WTC11 (cell line): ENCODE measurements around the gene MCF2L2. TPM values are rescaled to one million over a fixed set of nuclear protein-coding genes. Genes with fewer than 3 reads are reported as not detected.
A peak's percentile ranks its signal among the peaks of the same experiment; 100 is the strongest.

Experiments used
- ATAC-seq: fragments of 200-7000 bp; cut with Tn5 transposase; 2 replicates; pipeline ENCODE4 v1.10.0; 2021; ENCODE audit warnings: mild to moderate bottlenecking, moderate library complexity
- CTCF ChIA-PET: fragments of 300-600 bp; sonication (Branson Sonifier 250); formaldehyde crosslinking; loops from one replicate; lab custom pipeline; 2021; ENCODE audit warnings: antibody characterized with exemption; lab: Charles Lee
- POLR2A ChIA-PET: fragments of 350-600 bp; sonication (Branson Sonifier 250); formaldehyde crosslinking; loops from one replicate; lab custom pipeline; 2021; ENCODE audit warnings: antibody characterized with exemption; lab: Charles Lee
- DNase-seq: peaks from one replicate; pipeline ENCODE4 v3.0.0; 2021; ENCODE audit warnings: low spot score
- H3K27ac Mint-ChIP-seq: 2 replicates; pipeline ENCODE4 v1.8.0; 2021; ENCODE audit warnings: mixed read lengths
- H3K27me3 Mint-ChIP-seq: 2 replicates; pipeline ENCODE4 v1.8.0; 2021; ENCODE audit warnings: low read depth, mild to moderate bottlenecking, moderate library complexity, mixed read lengths
- H3K36me3 Mint-ChIP-seq: 2 replicates; pipeline ENCODE4 v1.8.0; 2021; ENCODE audit warnings: mixed read lengths
- H3K4me1 Mint-ChIP-seq: 2 replicates; pipeline ENCODE4 v1.8.0; 2022; ENCODE audit warnings: mixed read lengths
- H3K4me3 Mint-ChIP-seq: 2 replicates; pipeline ENCODE4 v1.8.0; 2021; ENCODE audit warnings: mild to moderate bottlenecking, moderate library complexity, mixed read lengths
- H3K9me3 Mint-ChIP-seq: 2 replicates; pipeline ENCODE4 v1.8.0; 2021; ENCODE audit warnings: mixed read lengths
- ESRRA ChIP-seq: sonication (generic); formaldehyde crosslinking; IDR thresholded peaks from 2 replicates; pipeline ENCODE4 v1.8.1; 2022; ENCODE audit warnings: mild to moderate bottlenecking, missing genetic modification reagents, borderline replicate concordance
- GABPB1 ChIP-seq: sonication (generic); formaldehyde crosslinking; IDR thresholded peaks from 2 replicates; pipeline ENCODE4 v1.8.1; 2023; ENCODE audit warnings: mild to moderate bottlenecking, missing genetic modification reagents
- OVOL2 ChIP-seq: fragments of 250-450 bp; sonication (Bioruptor Pico); IDR thresholded peaks from 2 replicates; pipeline ENCODE4 v1.9.0; 2021; ENCODE audit warnings: mild to moderate bottlenecking, borderline replicate concordance
- RELA ChIP-seq: sonication (generic); formaldehyde crosslinking; IDR thresholded peaks from 2 replicates; pipeline ENCODE4 v1.8.1; 2022; ENCODE audit warnings: missing genetic modification reagents, mild to moderate bottlenecking, borderline replicate concordance
- SMAD3 ChIP-seq: sonication (generic); formaldehyde crosslinking; IDR thresholded peaks from 2 replicates; pipeline ENCODE4 v1.8.0; 2022; ENCODE audit warnings: missing genetic modification reagents, mild to moderate bottlenecking, borderline replicate concordance
- SMAD4 ChIP-seq: sonication (generic); formaldehyde crosslinking; IDR thresholded peaks from 2 replicates; pipeline ENCODE4 v1.8.0; 2022; ENCODE audit warnings: mild to moderate bottlenecking, missing genetic modification reagents
- TEAD4 ChIP-seq: sonication (generic); formaldehyde crosslinking; IDR thresholded peaks from 2 replicates; pipeline ENCODE4 v1.8.0; 2022; ENCODE audit warnings: mild to moderate bottlenecking, missing genetic modification reagents
- total RNA-seq: library from RNA; stranded (reverse); gene quantifications from 3 replicates; pipeline ENCODE4 v1.2.3, GENCODE V29; 2021
- TF ChIP-seq, protein P1 (sequence below): sonication (generic); formaldehyde crosslinking; IDR thresholded peaks from 2 replicates; pipeline ENCODE4 v1.8.1; 2022; ENCODE audit warnings: low read depth, missing genetic modification reagents, borderline replicate concordance
- TF ChIP-seq, protein P2 (sequence below): sonication (generic); formaldehyde crosslinking; IDR thresholded peaks from 2 replicates; pipeline ENCODE4 v1.8.1; 2023; ENCODE audit warnings: mild to moderate bottlenecking, missing genetic modification reagents, borderline replicate concordance
- TF ChIP-seq, protein P3 (sequence below): sonication (generic); formaldehyde crosslinking; IDR thresholded peaks from 2 replicates; pipeline ENCODE4 v1.8.0; 2022; ENCODE audit warnings: mild to moderate bottlenecking, missing genetic modification reagents
- TF ChIP-seq, protein P4 (sequence below): fragments of 250-450 bp; sonication (Bioruptor Pico); IDR thresholded peaks from 2 replicates; pipeline ENCODE4 v1.9.0; 2021; ENCODE audit warnings: mild to moderate bottlenecking
- TF ChIP-seq, protein P5 (sequence below): sonication (generic); formaldehyde crosslinking; IDR thresholded peaks from 2 replicates; pipeline ENCODE4 v1.8.1; 2023; ENCODE audit warnings: mild to moderate bottlenecking, missing genetic modification reagents, moderate library complexity
- TF ChIP-seq, protein P6 (sequence below): sonication (generic); formaldehyde crosslinking; IDR thresholded peaks from 2 replicates; pipeline ENCODE4 v1.8.0; 2023; ENCODE audit warnings: missing genetic modification reagents, mild to moderate bottlenecking, borderline replicate concordance
- TF ChIP-seq, protein P7 (sequence below): sonication (generic); formaldehyde crosslinking; IDR thresholded peaks from 2 replicates; pipeline ENCODE4 v1.8.1; 2023; ENCODE audit warnings: mild to moderate bottlenecking, missing genetic modification reagents

MCF2L2 gene
- total RNA-seq, 1 experiment from 2014 or later = 7.5 TPM

DNA sequence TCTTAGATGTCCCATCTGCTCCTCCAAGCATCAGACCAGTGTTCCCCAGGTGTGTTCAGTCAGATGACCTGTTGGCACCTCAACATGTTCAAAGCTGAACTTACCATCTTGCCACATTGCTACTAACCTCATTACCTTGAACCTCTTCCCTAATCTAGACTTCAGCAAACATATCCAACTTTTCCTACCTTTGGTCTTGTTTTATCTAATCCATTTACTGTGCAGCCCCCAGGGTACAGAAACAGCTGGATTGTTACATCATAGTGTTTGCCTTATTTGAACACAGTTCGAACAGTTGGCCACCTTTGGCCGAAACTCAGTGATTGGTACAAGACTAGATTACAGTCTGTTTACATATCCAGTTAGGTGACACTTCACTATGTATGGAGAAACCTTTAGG, 36.1 kb upstream of the MCF2L2 start:
- CTCF ChIA-PET = no interaction called here
- no peak for DNase-seq
- POLR2A ChIA-PET = no interaction called here
- H3K27ac Mint-ChIP-seq = no peak overlapping the region
- peaks cover 3% of the 10 kb centered on the region; the same call in 1 of the 2 replicates for H3K27me3 Mint-ChIP-seq
- TF ChIP-seq, protein P1, sequence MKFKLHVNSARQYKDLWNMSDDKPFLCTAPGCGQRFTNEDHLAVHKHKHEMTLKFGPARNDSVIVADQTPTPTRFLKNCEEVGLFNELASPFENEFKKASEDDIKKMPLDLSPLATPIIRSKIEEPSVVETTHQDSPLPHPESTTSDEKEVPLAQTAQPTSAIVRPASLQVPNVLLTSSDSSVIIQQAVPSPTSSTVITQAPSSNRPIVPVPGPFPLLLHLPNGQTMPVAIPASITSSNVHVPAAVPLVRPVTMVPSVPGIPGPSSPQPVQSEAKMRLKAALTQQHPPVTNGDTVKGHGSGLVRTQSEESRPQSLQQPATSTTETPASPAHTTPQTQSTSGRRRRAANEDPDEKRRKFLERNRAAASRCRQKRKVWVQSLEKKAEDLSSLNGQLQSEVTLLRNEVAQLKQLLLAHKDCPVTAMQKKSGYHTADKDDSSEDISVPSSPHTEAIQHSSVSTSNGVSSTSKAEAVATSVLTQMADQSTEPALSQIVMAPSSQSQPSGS (CRISPR knock-in tag) = no peak
- TF ChIP-seq GABPB1 = peak; percentile 87
- TF ChIP-seq, all 79 proteins: peak for 1
- Mint-ChIP-seq H3K4me1 (peaks cover 9% of the 10 kb centered on the region), H3K9me3 (peaks cover 12% of the 10 kb centered on the region), H3K36me3 (peaks cover 7% of the 10 kb centered on the region; the same call in 1 of the 2 replicates), H3K4me3 (no peak overlapping the region)
- ATAC-seq = no peak

DNA sequence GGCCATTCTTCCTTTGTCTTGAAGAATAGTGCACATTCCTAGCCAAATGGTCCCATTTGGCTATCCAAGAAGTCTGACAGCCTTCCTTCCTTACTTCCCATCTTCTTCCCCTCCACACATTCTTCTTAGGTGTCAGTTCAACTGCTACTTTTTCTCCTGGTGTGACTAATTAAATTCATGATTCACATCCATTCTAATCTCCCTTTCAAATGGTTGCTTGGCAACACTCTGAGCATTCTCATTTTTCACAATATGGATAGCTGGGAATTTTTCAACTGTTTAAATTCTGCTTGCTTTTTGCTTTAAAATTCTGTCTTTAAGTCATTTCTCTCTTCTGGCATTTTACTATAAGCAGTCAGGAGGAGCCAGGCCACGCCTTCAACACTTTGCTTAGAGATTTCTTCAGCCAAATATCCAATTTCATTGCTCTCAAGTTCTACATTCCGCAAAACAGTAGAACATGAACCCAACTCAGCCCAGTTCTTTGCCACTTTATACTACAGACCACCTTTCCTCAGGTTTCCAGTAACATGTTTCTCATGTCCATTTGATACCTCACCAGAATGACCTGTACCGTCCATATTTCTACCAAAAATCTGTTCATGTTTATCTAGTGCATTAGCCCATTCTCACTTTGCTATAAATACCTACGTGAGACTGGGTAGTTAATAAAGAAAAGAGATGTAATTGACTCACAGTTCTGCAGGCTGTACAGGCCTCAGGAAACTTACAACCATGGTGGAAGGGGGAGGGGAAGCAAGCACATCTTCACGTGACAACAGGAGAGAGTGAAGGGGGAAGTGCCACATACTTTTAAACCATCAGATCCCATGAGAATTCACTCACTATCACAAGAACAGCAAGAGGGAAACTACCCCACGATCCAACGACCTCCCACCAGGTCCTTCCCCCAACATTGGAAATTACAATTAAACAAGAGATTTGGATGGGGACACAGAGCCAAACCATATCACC, 31.9 kb upstream of the MCF2L2 start:
- H3K4me1 Mint-ChIP-seq = peaks cover 16% of the 10 kb centered on the region
- H3K27me3 Mint-ChIP-seq = peaks cover 3% of the 10 kb centered on the region; the same call in 1 of the 2 replicates
- H3K27ac Mint-ChIP-seq = no peak overlapping the region
- ChIA-PET POLR2A (interaction anchor here (0.6 kb wide), 2 partner anchors 49 to 59 kb away, joined by 4 to 5 read pairs; no protein-coding TSS in a partner anchor), CTCF (no interaction called here)
- DNase-seq (no peak), ATAC-seq (no peak)
- H3K36me3 Mint-ChIP-seq = peaks cover 7% of the 10 kb centered on the region; the same call in 1 of the 2 replicates
- peaks cover 12% of the 10 kb centered on the region for H3K9me3 Mint-ChIP-seq
- H3K4me3 Mint-ChIP-seq = no peak overlapping the region
- TF ChIP-seq, protein P1 (CRISPR knock-in tag) = no peak
- TF ChIP-seq ESRRA (CRISPR knock-in tag) = no peak
- no peak for TF ChIP-seq SMAD4 (CRISPR knock-in tag)
- TF ChIP-seq OVOL2 = no peak
- TF ChIP-seq, protein P2, sequence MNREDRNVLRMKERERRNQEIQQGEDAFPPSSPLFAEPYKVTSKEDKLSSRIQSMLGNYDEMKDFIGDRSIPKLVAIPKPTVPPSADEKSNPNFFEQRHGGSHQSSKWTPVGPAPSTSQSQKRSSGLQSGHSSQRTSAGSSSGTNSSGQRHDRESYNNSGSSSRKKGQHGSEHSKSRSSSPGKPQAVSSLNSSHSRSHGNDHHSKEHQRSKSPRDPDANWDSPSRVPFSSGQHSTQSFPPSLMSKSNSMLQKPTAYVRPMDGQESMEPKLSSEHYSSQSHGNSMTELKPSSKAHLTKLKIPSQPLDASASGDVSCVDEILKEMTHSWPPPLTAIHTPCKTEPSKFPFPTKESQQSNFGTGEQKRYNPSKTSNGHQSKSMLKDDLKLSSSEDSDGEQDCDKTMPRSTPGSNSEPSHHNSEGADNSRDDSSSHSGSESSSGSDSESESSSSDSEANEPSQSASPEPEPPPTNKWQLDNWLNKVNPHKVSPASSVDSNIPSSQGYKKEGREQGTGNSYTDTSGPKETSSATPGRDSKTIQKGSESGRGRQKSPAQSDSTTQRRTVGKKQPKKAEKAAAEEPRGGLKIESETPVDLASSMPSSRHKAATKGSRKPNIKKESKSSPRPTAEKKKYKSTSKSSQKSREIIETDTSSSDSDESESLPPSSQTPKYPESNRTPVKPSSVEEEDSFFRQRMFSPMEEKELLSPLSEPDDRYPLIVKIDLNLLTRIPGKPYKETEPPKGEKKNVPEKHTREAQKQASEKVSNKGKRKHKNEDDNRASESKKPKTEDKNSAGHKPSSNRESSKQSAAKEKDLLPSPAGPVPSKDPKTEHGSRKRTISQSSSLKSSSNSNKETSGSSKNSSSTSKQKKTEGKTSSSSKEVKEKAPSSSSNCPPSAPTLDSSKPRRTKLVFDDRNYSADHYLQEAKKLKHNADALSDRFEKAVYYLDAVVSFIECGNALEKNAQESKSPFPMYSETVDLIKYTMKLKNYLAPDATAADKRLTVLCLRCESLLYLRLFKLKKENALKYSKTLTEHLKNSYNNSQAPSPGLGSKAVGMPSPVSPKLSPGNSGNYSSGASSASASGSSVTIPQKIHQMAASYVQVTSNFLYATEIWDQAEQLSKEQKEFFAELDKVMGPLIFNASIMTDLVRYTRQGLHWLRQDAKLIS (CRISPR knock-in tag) = no peak
- no peak for TF ChIP-seq RELA (CRISPR knock-in tag)
- TF ChIP-seq, protein P3, sequence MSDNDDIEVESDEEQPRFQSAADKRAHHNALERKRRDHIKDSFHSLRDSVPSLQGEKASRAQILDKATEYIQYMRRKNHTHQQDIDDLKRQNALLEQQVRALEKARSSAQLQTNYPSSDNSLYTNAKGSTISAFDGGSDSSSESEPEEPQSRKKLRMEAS (CRISPR knock-in tag) = no peak

DNA sequence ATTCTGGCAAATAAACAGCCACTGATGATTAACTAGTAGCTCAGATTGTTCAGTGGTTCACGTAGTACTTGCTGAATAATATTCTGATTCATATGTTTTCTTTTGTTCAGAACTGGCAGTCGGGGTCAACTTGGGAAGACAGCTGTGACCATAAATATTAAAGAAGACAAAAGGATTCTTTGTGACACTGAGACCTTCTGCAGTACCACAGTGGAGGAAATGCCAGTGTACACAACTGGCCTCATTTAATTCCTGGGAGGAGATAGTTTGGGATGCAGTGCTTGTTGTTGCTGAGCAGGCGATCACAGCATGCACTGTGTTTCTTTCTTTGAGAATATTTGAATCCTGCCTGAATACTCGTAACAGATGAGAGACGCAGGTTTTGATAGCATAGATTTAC, 26.7 kb upstream of the MCF2L2 start:
- Mint-ChIP-seq H3K27ac (no peak overlapping the region; the same call in 1 of the 2 replicates), H3K27me3 (no peaks in the 10 kb centered on the region), H3K9me3 (peaks cover 3% of the 10 kb centered on the region), H3K36me3 (peaks cover 20% of the 10 kb centered on the region; the same call in 1 of the 2 replicates), H3K4me1 (peaks cover 11% of the 10 kb centered on the region), H3K4me3 (no peak overlapping the region)
- DNase-seq (no peak), ATAC-seq (no peak)
- ChIA-PET CTCF (interaction anchor here (0.7 kb wide), 1 partner anchor 14 kb away, joined by 3 read pairs; no protein-coding TSS in a partner anchor), POLR2A (no interaction called here)
- TF ChIP-seq, protein P4, sequence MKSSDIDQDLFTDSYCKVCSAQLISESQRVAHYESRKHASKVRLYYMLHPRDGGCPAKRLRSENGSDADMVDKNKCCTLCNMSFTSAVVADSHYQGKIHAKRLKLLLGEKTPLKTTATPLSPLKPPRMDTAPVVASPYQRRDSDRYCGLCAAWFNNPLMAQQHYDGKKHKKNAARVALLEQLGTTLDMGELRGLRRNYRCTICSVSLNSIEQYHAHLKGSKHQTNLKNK = no peak
- TF ChIP-seq, protein P5, sequence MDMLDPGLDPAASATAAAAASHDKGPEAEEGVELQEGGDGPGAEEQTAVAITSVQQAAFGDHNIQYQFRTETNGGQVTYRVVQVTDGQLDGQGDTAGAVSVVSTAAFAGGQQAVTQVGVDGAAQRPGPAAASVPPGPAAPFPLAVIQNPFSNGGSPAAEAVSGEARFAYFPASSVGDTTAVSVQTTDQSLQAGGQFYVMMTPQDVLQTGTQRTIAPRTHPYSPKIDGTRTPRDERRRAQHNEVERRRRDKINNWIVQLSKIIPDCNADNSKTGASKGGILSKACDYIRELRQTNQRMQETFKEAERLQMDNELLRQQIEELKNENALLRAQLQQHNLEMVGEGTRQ = no peak
- no peak for TF ChIP-seq SMAD3 (CRISPR knock-in tag)
- TF ChIP-seq TEAD4 = no peak
- TF ChIP-seq, protein P6, sequence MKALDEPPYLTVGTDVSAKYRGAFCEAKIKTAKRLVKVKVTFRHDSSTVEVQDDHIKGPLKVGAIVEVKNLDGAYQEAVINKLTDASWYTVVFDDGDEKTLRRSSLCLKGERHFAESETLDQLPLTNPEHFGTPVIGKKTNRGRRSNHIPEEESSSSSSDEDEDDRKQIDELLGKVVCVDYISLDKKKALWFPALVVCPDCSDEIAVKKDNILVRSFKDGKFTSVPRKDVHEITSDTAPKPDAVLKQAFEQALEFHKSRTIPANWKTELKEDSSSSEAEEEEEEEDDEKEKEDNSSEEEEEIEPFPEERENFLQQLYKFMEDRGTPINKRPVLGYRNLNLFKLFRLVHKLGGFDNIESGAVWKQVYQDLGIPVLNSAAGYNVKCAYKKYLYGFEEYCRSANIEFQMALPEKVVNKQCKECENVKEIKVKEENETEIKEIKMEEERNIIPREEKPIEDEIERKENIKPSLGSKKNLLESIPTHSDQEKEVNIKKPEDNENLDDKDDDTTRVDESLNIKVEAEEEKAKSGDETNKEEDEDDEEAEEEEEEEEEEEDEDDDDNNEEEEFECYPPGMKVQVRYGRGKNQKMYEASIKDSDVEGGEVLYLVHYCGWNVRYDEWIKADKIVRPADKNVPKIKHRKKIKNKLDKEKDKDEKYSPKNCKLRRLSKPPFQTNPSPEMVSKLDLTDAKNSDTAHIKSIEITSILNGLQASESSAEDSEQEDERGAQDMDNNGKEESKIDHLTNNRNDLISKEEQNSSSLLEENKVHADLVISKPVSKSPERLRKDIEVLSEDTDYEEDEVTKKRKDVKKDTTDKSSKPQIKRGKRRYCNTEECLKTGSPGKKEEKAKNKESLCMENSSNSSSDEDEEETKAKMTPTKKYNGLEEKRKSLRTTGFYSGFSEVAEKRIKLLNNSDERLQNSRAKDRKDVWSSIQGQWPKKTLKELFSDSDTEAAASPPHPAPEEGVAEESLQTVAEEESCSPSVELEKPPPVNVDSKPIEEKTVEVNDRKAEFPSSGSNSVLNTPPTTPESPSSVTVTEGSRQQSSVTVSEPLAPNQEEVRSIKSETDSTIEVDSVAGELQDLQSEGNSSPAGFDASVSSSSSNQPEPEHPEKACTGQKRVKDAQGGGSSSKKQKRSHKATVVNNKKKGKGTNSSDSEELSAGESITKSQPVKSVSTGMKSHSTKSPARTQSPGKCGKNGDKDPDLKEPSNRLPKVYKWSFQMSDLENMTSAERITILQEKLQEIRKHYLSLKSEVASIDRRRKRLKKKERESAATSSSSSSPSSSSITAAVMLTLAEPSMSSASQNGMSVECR (CRISPR knock-in tag) = no peak
- TF ChIP-seq, protein P7, sequence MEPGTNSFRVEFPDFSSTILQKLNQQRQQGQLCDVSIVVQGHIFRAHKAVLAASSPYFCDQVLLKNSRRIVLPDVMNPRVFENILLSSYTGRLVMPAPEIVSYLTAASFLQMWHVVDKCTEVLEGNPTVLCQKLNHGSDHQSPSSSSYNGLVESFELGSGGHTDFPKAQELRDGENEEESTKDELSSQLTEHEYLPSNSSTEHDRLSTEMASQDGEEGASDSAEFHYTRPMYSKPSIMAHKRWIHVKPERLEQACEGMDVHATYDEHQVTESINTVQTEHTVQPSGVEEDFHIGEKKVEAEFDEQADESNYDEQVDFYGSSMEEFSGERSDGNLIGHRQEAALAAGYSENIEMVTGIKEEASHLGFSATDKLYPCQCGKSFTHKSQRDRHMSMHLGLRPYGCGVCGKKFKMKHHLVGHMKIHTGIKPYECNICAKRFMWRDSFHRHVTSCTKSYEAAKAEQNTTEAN (CRISPR knock-in tag) = no peak
